B cell (primary cell): ENCODE measurements around the gene ADAP1. TPM values are rescaled to one million over a fixed set of nuclear protein-coding genes. Genes with fewer than 3 reads are reported as not detected.

ENCODE experiments used
- ATAC-seq: fragments of 200-7000 bp; cut with Tn5 transposase; one replicate; pipeline ENCODE4 v1.10.0; 2021; ENCODE audit warnings: low read depth, mild to moderate bottlenecking, moderate number of reproducible peaks, moderate library complexity
- CTCF ChIA-PET: fragments of 350-600 bp; sonication (Branson Sonifier 250); formaldehyde crosslinking; loops from one replicate; lab custom pipeline; 2021; ENCODE audit warnings: antibody characterized with exemption, inconsistent platforms; lab: Charles Lee
- POLR2A ChIA-PET: fragments of 350-600 bp; sonication (Branson Sonifier 250); formaldehyde crosslinking; loops from one replicate; lab custom pipeline; 2021; ENCODE audit warnings: antibody characterized with exemption; lab: Charles Lee
- DNase-seq: peaks from one replicate; pipeline ENCODE4 v3.0.0; 2013
- H2AFZ ChIP-seq: 2 replicates; pipeline ENCODE4 v1.6.1; 2012; ENCODE audit warnings: mild to moderate bottlenecking, low read depth, low read length; ENCODE audit not compliant: insufficient read depth, poor library complexity, severe bottlenecking
- H3K27ac ChIP-seq, 2 donors: 1 replicate in 1 of 2; 2 replicates in 1 of 2; pipeline ENCODE4 v1.5.1; 2012 to 2013; ENCODE audit warnings: low read length in 2 of 2, mild to moderate bottlenecking in 2 of 2, moderate library complexity in 1 of 2
- H3K27me3 ChIP-seq, 4 experiments: fragments of 200-600 bp in 1 of 4; sonication (generic) in 1 of 4; replicated peaks in 1 of 4; 1 replicate in 2 of 4; 2 replicates in 2 of 4; pipeline versions ENCODE4 v1.6.1 to v1.7.0; 2013 to 2016; ENCODE audit warnings: low read length in 3 of 4, mild to moderate bottlenecking in 2 of 4, mixed read lengths in 1 of 4, moderate library complexity in 1 of 4; ENCODE audit not compliant: insufficient read depth in 4 of 4, control insufficient read depth in 3 of 4; ENCODE audit errors: control extremely low read depth in 1 of 4
- H3K36me3 ChIP-seq, 2 experiments: replicated peaks in 1 of 2; 1 replicate in 1 of 2; 2 replicates in 1 of 2; pipeline versions ENCODE4 v1.6.1 to v1.7.1; 2013; ENCODE audit warnings: low read length in 1 of 2; ENCODE audit not compliant: insufficient read depth in 2 of 2, control insufficient read depth in 1 of 2; ENCODE audit errors: control extremely low read depth in 1 of 2, extremely low read depth in 1 of 2
- H3K4me1 ChIP-seq, 2 donors: fragments of 200-600 bp in 1 of 2; sonication (generic) in 1 of 2; 1 replicate in 1 of 2; 2 replicates in 1 of 2; pipeline versions ENCODE4 v1.5.1 to v1.6.1; 2013 to 2017; ENCODE audit warnings: low read length in 2 of 2; ENCODE audit not compliant: control insufficient read depth in 2 of 2, insufficient read depth in 2 of 2
- H3K4me2 ChIP-seq: replicated peaks from 2 replicates; pipeline ENCODE3; 2012; ENCODE audit warnings: mild to moderate bottlenecking, low read depth, low read length; ENCODE audit not compliant: poor library complexity, severe bottlenecking
- H3K4me3 ChIP-seq, 5 experiments: fragments of 200-600 bp in 1 of 5; sonication (generic) in 1 of 5; 1 replicate in 3 of 5; 2 replicates in 2 of 5; pipeline versions ENCODE4 v1.5.1 to v1.7.0; 2011 to 2016; ENCODE audit warnings: low read length in 4 of 5, mild to moderate bottlenecking in 4 of 5, low read depth in 2 of 5, control low read depth in 1 of 5, moderate library complexity in 1 of 5; ENCODE audit not compliant: insufficient read depth in 1 of 5; ENCODE audit errors: control extremely low read depth in 1 of 5, extremely low read depth in 1 of 5
- H3K79me2 ChIP-seq: fragments of 200-600 bp; sonication (generic); one replicate; pipeline ENCODE4 v1.6.0; 2016; ENCODE audit warnings: low read length; ENCODE audit not compliant: control insufficient read depth, insufficient read depth
- H3K9ac ChIP-seq: fragments of 200-600 bp; sonication (generic); 2 replicates; pipeline ENCODE4 v1.6.1; 2017; ENCODE audit warnings: mild to moderate bottlenecking, low read length, moderate library complexity
- H3K9me3 ChIP-seq, 3 donors: one replicate each; pipeline versions ENCODE4 v1.6.1 to v1.7.1; 2013; ENCODE audit warnings: low read length in 2 of 3; ENCODE audit not compliant: control insufficient read depth in 2 of 3, insufficient read depth in 1 of 3; ENCODE audit errors: control extremely low read depth in 1 of 3
- H4K20me1 ChIP-seq: 2 replicates; pipeline ENCODE4 v1.6.0; 2012; ENCODE audit warnings: mild to moderate bottlenecking, low read length; ENCODE audit not compliant: insufficient read depth, control insufficient read depth, poor library complexity, severe bottlenecking
- H3K27ac Mint-ChIP-seq: one replicate; pipeline ENCODE4 v1.8.0; 2021; ENCODE audit warnings: mixed read lengths
- H3K27me3 Mint-ChIP-seq: one replicate; pipeline ENCODE4 v1.8.0; 2021; ENCODE audit warnings: mixed read lengths
- H3K4me1 Mint-ChIP-seq: one replicate; pipeline ENCODE4 v1.8.0; 2021; ENCODE audit warnings: mixed read lengths
- H3K4me3 Mint-ChIP-seq: one replicate; pipeline ENCODE4 v1.8.0; 2021; ENCODE audit warnings: mixed read lengths
- H3K9me3 Mint-ChIP-seq: one replicate; pipeline ENCODE4 v1.8.0; 2022; ENCODE audit warnings: mixed read lengths; ENCODE audit not compliant: insufficient read depth
- EZH2 ChIP-seq: IDR thresholded peaks from 2 replicates; pipeline ENCODE4 v1.6.1; 2012; ENCODE audit warnings: borderline replicate concordance, low read depth, mild to moderate bottlenecking, moderate library complexity, low read length; ENCODE audit not compliant: insufficient read depth, poor library complexity, severe bottlenecking
- WGBS: methylation state at CpG from one replicate; pipeline ENCODE4 v1.1.5; 2013; ENCODE audit warnings: missing lambda C conversion rate; ENCODE audit not compliant: insufficient coverage; 5-methylcytosine and 5-hydroxymethylcytosine counted together
- intact Hi-C: fragments of 100-400 bp; cut with micrococcal nuclease; formaldehyde crosslinking; loops from one replicate; pipeline ENCODE4 v1.10.0; 2022
- polyA plus RNA-seq: library from polyadenylated mRNA; depleted of rRNA; stranded (reverse); fragments of >200 nt; gene quantifications from 2 replicates; pipeline ENCODE4 v1.2.3, GENCODE V29; 2012
- total RNA-seq, 2 donors: library from RNA; stranded (reverse); fragments of 120-200 nt in 1 of 2; gene quantifications; 1 replicate in 1 of 2; 2 replicates in 1 of 2; pipeline versions ENCODE4 v1.2.3 to v1.2.4, GENCODE V29; 2013 to 2022
- TF ChIP-seq, protein P1 (sequence below): fragments of 200-600 bp; IDR thresholded peaks from one replicate; pipeline ENCODE4 v1.8.0; 2022; ENCODE audit warnings: antibody characterized with exemption, mild to moderate bottlenecking

ADAP1 gene
- total and polyA plus RNA-seq, 2 donors (not counting 1 experiment from before 2014, with no cell fraction given) = 10.8 to 12.9 TPM

DNA sequence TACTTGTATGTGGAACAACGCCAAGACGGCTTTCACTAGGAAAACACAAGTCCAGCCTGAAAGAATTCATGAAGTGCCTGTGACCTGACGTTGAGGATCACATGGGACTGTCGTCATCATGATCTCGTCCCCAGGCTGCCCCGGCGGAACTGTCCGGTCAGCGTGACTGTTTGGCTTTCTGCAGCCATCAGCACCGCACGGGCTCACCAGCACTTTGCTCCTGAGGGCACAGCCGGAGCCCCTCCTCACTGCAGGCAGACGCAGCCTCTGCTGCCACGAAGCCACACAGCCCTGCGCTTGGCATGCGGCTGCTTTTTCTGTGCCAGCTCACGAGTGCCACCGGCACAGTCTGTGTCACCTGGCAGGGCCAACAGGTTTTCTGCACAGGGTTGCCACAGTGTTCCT is 87.5 kb downstream of the ADAP1 start:
- Histone ChIP-seq H3K27ac (no peak overlapping the region), H3K79me2 (no peaks in the 10 kb centered on the region), H3K36me3 (peaks cover 0 to 54% of the 10 kb centered on the region in 2 experiments), H2AFZ (no peak overlapping the region), H3K27me3 (no peaks in the 10 kb centered on the region), H3K9ac (no peak overlapping the region), H4K20me1 (no peaks in the 10 kb centered on the region), H3K4me1 (no peaks in the 10 kb centered on the region), H3K4me3 (no peak overlapping the region), H3K9me3 (no peaks in the 10 kb centered on the region), H3K4me2 (no peak overlapping the region)
- no peaks in the 10 kb centered on the region for H3K27me3 Mint-ChIP-seq
- WGBS = 97% methylated on average over 18 of the region's 18 CpGs
- H3K9me3 Mint-ChIP-seq = no peaks in the 10 kb centered on the region
- no peak overlapping the region for H3K27ac Mint-ChIP-seq
- intact Hi-C loops = no loop called here
- ATAC-seq = no peak
- TF ChIP-seq EZH2 = no peak
- TF ChIP-seq, protein P1, sequence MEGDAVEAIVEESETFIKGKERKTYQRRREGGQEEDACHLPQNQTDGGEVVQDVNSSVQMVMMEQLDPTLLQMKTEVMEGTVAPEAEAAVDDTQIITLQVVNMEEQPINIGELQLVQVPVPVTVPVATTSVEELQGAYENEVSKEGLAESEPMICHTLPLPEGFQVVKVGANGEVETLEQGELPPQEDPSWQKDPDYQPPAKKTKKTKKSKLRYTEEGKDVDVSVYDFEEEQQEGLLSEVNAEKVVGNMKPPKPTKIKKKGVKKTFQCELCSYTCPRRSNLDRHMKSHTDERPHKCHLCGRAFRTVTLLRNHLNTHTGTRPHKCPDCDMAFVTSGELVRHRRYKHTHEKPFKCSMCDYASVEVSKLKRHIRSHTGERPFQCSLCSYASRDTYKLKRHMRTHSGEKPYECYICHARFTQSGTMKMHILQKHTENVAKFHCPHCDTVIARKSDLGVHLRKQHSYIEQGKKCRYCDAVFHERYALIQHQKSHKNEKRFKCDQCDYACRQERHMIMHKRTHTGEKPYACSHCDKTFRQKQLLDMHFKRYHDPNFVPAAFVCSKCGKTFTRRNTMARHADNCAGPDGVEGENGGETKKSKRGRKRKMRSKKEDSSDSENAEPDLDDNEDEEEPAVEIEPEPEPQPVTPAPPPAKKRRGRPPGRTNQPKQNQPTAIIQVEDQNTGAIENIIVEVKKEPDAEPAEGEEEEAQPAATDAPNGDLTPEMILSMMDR = no peak
- no peak for DNase-seq
- ChIA-PET CTCF (no interaction called here), POLR2A (no interaction called here)
- H3K4me1 Mint-ChIP-seq = no peaks in the 10 kb centered on the region
- H3K4me3 Mint-ChIP-seq = no peak overlapping the region

GRCh38 chr7:865921-866320 is 88.6 kb downstream of the ADAP1 start:
- ATAC-seq (no peak), DNase-seq (no peak)
- no peaks in the 10 kb centered on the region for H4K20me1 ChIP-seq
- H3K79me2 ChIP-seq = no peaks in the 10 kb centered on the region
- H3K4me2 ChIP-seq = no peak overlapping the region
- Mint-ChIP-seq H3K4me1 (no peaks in the 10 kb centered on the region), H3K4me3 (no peak overlapping the region), H3K9me3 (no peaks in the 10 kb centered on the region), H3K27ac (no peak overlapping the region), H3K27me3 (no peaks in the 10 kb centered on the region)
- H3K4me1 ChIP-seq = no peaks in the 10 kb centered on the region
- TF ChIP-seq, protein P1 = no peak
- TF ChIP-seq EZH2 = no peak
- H3K36me3 ChIP-seq = peaks cover 0 to 60% of the 10 kb centered on the region in 2 experiments
- no peak overlapping the region for H3K9ac ChIP-seq
- ChIA-PET CTCF (interaction anchor here (1.0 kb wide), 1 partner anchor 48 kb away, joined by 4 read pairs; no protein-coding TSS in a partner anchor), POLR2A (no interaction called here)
- intact Hi-C loops = no loop called here
- 98% methylated on average over 23 of the region's 25 CpGs for WGBS
- no peak overlapping the region for H3K27ac ChIP-seq
- H3K27me3 ChIP-seq = no peaks in the 10 kb centered on the region
- no peaks in the 10 kb centered on the region for H3K9me3 ChIP-seq
- H3K4me3 ChIP-seq = no peak overlapping the region
- no peak overlapping the region for H2AFZ ChIP-seq
